GM23248 (cell line): ENCODE results near the gene TKT. TPM values are rescaled to one million over a fixed set of nuclear protein-coding genes. Genes with fewer than 3 reads are reported as not detected.

Experiments used
- DNase-seq: peaks from one replicate; pipeline ENCODE4 v3.0.0-alpha.2; 2015
- H2AFZ ChIP-seq: fragments of 200-600 bp; sonication (generic); 2 replicates; pipeline ENCODE4 v1.6.1; 2016; ENCODE audit warnings: antibody characterized with exemption
- H3F3A ChIP-seq: fragments of 200-600 bp; sonication (generic); 2 replicates; pipeline ENCODE4 v1.6.1; 2016; ENCODE audit warnings: mild to moderate bottlenecking, antibody characterized with exemption, mixed run types; ENCODE audit not compliant: insufficient read depth
- H3K27ac ChIP-seq: fragments of 200-600 bp; sonication (generic); 2 replicates; pipeline ENCODE4 v1.5.1; 2016; ENCODE audit warnings: mild to moderate bottlenecking
- H3K27me3 ChIP-seq: fragments of 200-600 bp; sonication (generic); replicated peaks from 2 replicates; pipeline ENCODE4 v1.6.1; 2016; ENCODE audit warnings: mild to moderate bottlenecking; ENCODE audit not compliant: insufficient read depth
- H3K36me3 ChIP-seq: fragments of 200-600 bp; sonication (generic); 2 replicates; pipeline ENCODE4 v1.6.1; 2016; ENCODE audit warnings: low read depth, mild to moderate bottlenecking
- H3K4me1 ChIP-seq: fragments of 200-600 bp; sonication (generic); 2 replicates; pipeline ENCODE4 v1.6.1; 2016; ENCODE audit warnings: mild to moderate bottlenecking; ENCODE audit not compliant: insufficient read depth
- H3K4me2 ChIP-seq: fragments of 200-600 bp; sonication (generic); one replicate; pipeline ENCODE4 v1.6.1; 2016; ENCODE audit warnings: mild to moderate bottlenecking; ENCODE audit not compliant: unreplicated experiment
- H3K4me3 ChIP-seq: fragments of 200-600 bp; sonication (generic); 2 replicates; pipeline ENCODE4 v1.5.1; 2016; ENCODE audit warnings: mild to moderate bottlenecking
- H3K79me2 ChIP-seq: fragments of 200-600 bp; sonication (generic); 2 replicates; pipeline ENCODE4 v1.6.1; 2016; ENCODE audit warnings: mild to moderate bottlenecking; ENCODE audit not compliant: insufficient read depth
- H3K9ac ChIP-seq: fragments of 200-600 bp; sonication (generic); 2 replicates; pipeline ENCODE4 v1.6.1; 2016; ENCODE audit warnings: mild to moderate bottlenecking
- H3K9me2 ChIP-seq: fragments of 200-600 bp; sonication (generic); 2 replicates; pipeline ENCODE4 v1.6.1; 2016; ENCODE audit warnings: mixed run types, mild to moderate bottlenecking, moderate library complexity; ENCODE audit not compliant: insufficient read depth
- H3K9me3 ChIP-seq: fragments of 200-600 bp; sonication (generic); one replicate; pipeline ENCODE4 v1.6.1; 2017; ENCODE audit warnings: low read depth
- H4K20me1 ChIP-seq: fragments of 200-600 bp; sonication (generic); 2 replicates; pipeline ENCODE4 v1.6.0; 2016; ENCODE audit not compliant: insufficient read depth
- EZH2 ChIP-seq: fragments of 200-600 bp; sonication (generic); IDR thresholded peaks from 2 replicates; pipeline ENCODE4 v1.6.1; 2018; ENCODE audit warnings: antibody characterized with exemption, mild to moderate bottlenecking; ENCODE audit not compliant: insufficient read depth, poor library complexity, severe bottlenecking
- EZH2phosphoT487 ChIP-seq: fragments of 200-600 bp; sonication (generic); IDR thresholded peaks from 2 replicates; pipeline ENCODE4 v1.6.1; 2018; ENCODE audit warnings: antibody characterized with exemption, moderate library complexity, mild to moderate bottlenecking, low read depth; ENCODE audit not compliant: insufficient read depth
- WGBS, 2 experiments: methylation state at CpG; one replicate each; pipeline ENCODE4 v1.1.6; 2015 to 2017; ENCODE audit warnings: low lambda C conversion rate in 2 of 2, low coverage in 1 of 2; ENCODE audit errors: missing lambda C conversion rate in 2 of 2; 5-methylcytosine and 5-hydroxymethylcytosine counted together
- in situ Hi-C: fragments of 300-500 bp; cut with MboI; formaldehyde crosslinking; loops from 2 replicates; pipeline ENCODE4 v1.15.0; 2020
- polyA plus RNA-seq: library from polyadenylated mRNA; unstranded; fragments of >200 nt; fragmentation: Nextera tagmentation; extraction: Ambion mirVana; gene quantifications from 2 replicates; pipeline ENCODE4 v1.2.1, GENCODE V29; 2016
- total RNA-seq: library from RNA; depleted of rRNA; stranded (reverse); fragments of >200 nt; shearing (Covaris generic); gene quantifications from 2 replicates; pipeline ENCODE4 v1.2.3, GENCODE V29; 2014

The TKT gene
- total and polyA plus RNA-seq, 2 experiments from 2014 or later = 129 to 256 TPM

- Histone ChIP-seq H3K79me2 (peaks cover 61% of the 10 kb centered on the region), H3K4me2 (no peak overlapping the region), H3F3A (peaks cover 30% of the 10 kb centered on the region), H4K20me1 (no peaks in the 10 kb centered on the region), H3K27ac (no peak overlapping the region), H3K4me1 (peaks cover 34% of the 10 kb centered on the region), H3K4me3 (no peak overlapping the region), H2AFZ (no peak overlapping the region), H3K9me3 (no peaks in the 10 kb centered on the region), H3K9ac (no peak overlapping the region), H3K36me3 (peaks cover 38% of the 10 kb centered on the region), H3K9me2 (no peaks in the 10 kb centered on the region), H3K27me3 (no peaks in the 10 kb centered on the region)
- TF ChIP-seq EZH2phosphoT487 = no peak
- TF ChIP-seq EZH2 = no peak
- no peak for DNase-seq
- WGBS, 2 experiments = 93 to 94% methylated on average over 10 of the region's 10 CpGs
- in situ Hi-C loops = no loop called here
Measured at GRCh38 chr3:53234841-53235232, 21.0 kb downstream of the TKT start.

- no peaks in the 10 kb centered on the region for H3K27me3 ChIP-seq
- no peak overlapping the region for H2AFZ ChIP-seq
- in situ Hi-C loops = no loop called here
- H3K9me2 ChIP-seq = no peaks in the 10 kb centered on the region
- peaks cover 34% of the 10 kb centered on the region for H3K4me1 ChIP-seq
- DNase-seq = no peak
- whole genome bisulfite sequencing, 2 experiments = 89 to 91% methylated on average over 14 to 15 of the region's 15 CpGs
- H3K27ac ChIP-seq = no peak overlapping the region
- no peaks in the 10 kb centered on the region for H3K9me3 ChIP-seq
- H3K9ac ChIP-seq = no peak overlapping the region
- H3F3A ChIP-seq = peaks cover 24% of the 10 kb centered on the region
- peaks cover 41% of the 10 kb centered on the region for H3K36me3 ChIP-seq
- TF ChIP-seq EZH2phosphoT487 (no peak), EZH2 (no peak)
- H3K79me2 ChIP-seq = peaks cover 56% of the 10 kb centered on the region
- no peaks in the 10 kb centered on the region for H4K20me1 ChIP-seq
- no peak overlapping the region for H3K4me3 ChIP-seq
- no peak overlapping the region for H3K4me2 ChIP-seq
Measured at GRCh38 chr3:53234130-53234840, 21.5 kb downstream of the TKT start.

GRCh38 chr3:53232641-53233377 lies 23.0 kb downstream of the TKT start:
- in situ Hi-C loops = no loop called here
- H3K27ac ChIP-seq = no peak overlapping the region
- peaks cover 51% of the 10 kb centered on the region for H3K36me3 ChIP-seq

DNA sequence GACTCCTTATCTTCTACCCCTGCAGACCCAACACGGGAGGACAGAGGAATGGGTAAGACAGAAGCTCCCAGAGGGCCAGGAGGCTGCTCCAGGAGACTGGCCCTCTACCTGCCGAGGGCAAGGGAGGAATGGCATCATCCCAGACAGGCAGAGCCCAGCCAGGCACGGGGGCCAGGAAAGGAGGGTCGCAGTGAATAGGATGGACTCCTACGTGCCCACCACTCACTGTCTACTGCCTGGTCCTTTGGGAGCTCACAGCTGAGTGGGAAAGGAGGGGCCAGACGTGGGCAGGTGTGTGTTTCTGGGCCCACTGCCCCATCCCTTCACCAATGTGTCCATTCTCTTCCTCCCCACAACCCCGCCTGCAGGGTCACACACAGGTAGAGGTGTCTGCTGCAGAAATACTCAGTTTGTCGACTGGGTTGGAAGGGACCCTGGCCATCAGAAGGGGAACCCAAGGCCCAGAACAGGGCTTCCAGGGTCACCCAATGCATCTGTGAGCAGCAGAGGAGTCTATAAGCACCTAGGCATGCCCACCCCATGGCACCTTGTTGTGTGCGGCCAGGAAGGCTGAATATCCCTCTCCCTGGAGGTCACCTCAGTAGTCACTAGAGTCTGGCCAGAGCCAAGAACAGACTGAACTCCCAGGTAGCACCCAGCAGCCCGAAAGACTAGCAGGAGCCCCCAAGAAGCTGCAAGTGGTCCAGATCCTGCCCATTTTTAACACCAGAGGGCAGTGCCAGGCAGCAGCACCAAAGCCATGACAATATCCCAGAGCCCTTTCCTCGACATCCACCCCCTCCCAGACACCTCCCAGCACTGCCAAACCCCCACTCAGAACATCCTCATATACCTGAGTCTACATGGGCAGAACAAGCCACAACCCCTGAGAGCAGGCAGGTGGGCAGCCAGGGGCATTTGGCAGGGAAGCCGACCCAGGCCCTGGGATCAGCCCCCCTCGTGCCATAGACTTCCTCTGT lies 24.0 kb downstream of the TKT start:
- Histone ChIP-seq H3K36me3 (peaks cover 57% of the 10 kb centered on the region), H3K4me3 (no peak overlapping the region), H3K4me1 (peaks cover 10% of the 10 kb centered on the region), H3K27me3 (no peaks in the 10 kb centered on the region), H3K9ac (no peak overlapping the region), H2AFZ (no peak overlapping the region), H3K9me2 (no peaks in the 10 kb centered on the region), H3K27ac (no peak overlapping the region), H3K4me2 (no peak overlapping the region), H3K79me2 (peaks cover 45% of the 10 kb centered on the region), H3K9me3 (no peaks in the 10 kb centered on the region), H3F3A (0 out of 2 replicates have a peak, but pooled peaks cover 16% of the 10 kb centered on the region), H4K20me1 (no peaks in the 10 kb centered on the region)
- 82 to 85% methylated on average over 13 of the region's 13 CpGs for WGBS, 2 experiments
- TF ChIP-seq EZH2phosphoT487 (no peak), EZH2 (no peak)
- DNase-seq = no peak
- in situ Hi-C loops = no loop called here

More at GRCh38 chr3:53232641-53233377, 23.0 kb downstream of the TKT start:
- Histone ChIP-seq H3K9me2 (no peaks in the 10 kb centered on the region), H2AFZ (no peak overlapping the region), H3K4me2 (no peak overlapping the region), H3F3A (peaks cover 20% of the 10 kb centered on the region), H3K9ac (no peak overlapping the region), H3K4me3 (no peak overlapping the region), H3K79me2 (peaks cover 48% of the 10 kb centered on the region), H3K4me1 (peaks cover 20% of the 10 kb centered on the region), H3K27me3 (no peaks in the 10 kb centered on the region), H4K20me1 (no peaks in the 10 kb centered on the region), H3K9me3 (no peaks in the 10 kb centered on the region)
- TF ChIP-seq EZH2phosphoT487 = no peak
- TF ChIP-seq EZH2 = no peak
- no peak for DNase-seq
- 83 to 90% methylated on average over 14 to 17 of the region's 18 CpGs for WGBS, 2 experiments
